Measurements from ENCODE around the gene RNF182.

Gene RNF182

DNA sequence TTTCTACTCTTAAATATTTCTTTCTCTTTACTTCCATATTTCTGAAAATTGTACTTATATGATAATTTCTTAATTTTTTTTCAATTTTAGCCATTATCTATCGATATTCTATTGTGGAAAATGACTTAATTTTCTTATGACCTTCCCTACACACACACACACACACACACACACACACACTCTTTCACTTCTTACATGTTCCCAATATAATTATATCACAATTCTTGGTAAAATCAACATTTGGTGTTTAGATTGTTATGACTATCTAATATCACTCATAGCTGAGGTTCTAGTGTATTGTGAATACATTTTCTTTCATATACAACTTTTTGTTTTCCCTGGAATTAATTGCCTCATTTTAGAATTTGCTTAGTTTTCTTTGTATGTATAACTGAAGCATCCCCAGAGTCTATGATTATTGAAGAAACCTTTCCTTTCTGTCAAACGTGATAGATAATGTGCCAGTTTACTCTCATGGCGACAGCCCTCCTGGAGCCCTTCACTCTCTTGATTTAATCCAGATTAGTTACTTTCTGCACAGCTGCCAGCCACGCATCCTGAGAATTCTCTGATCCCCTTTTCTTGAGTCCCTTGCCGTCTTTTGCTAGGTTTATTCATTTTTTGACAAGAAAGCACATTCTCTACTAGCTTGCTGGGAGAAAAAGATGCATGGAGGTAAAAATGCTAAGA is 63.4 kb downstream of the RNF182 start:
- TF ChIP-seq, protein P1, sequence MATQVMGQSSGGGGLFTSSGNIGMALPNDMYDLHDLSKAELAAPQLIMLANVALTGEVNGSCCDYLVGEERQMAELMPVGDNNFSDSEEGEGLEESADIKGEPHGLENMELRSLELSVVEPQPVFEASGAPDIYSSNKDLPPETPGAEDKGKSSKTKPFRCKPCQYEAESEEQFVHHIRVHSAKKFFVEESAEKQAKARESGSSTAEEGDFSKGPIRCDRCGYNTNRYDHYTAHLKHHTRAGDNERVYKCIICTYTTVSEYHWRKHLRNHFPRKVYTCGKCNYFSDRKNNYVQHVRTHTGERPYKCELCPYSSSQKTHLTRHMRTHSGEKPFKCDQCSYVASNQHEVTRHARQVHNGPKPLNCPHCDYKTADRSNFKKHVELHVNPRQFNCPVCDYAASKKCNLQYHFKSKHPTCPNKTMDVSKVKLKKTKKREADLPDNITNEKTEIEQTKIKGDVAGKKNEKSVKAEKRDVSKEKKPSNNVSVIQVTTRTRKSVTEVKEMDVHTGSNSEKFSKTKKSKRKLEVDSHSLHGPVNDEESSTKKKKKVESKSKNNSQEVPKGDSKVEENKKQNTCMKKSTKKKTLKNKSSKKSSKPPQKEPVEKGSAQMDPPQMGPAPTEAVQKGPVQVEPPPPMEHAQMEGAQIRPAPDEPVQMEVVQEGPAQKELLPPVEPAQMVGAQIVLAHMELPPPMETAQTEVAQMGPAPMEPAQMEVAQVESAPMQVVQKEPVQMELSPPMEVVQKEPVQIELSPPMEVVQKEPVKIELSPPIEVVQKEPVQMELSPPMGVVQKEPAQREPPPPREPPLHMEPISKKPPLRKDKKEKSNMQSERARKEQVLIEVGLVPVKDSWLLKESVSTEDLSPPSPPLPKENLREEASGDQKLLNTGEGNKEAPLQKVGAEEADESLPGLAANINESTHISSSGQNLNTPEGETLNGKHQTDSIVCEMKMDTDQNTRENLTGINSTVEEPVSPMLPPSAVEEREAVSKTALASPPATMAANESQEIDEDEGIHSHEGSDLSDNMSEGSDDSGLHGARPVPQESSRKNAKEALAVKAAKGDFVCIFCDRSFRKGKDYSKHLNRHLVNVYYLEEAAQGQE (IDR thresholded peaks at IDR 0.05; ENCODE audit: insufficient read depth in 1 of 2, low read depth in 2 of 2, low read length in 2 of 2): no peak
- TF ChIP-seq POLR2AphosphoS5 (IDR thresholded peaks at IDR 0.05; ENCODE audit: low read depth, low read length) (no peak), SIN3A (IDR thresholded peaks at IDR 0.05; ENCODE audit: borderline replicate concordance, insufficient read depth, low read length) (no peak), FOXP2 (optimal IDR thresholded peaks at IDR 0.05; ENCODE audit: borderline replicate concordance, extremely low read depth, extremely low read length, insufficient read depth) (no peak), TAF1 (IDR thresholded peaks at IDR 0.05; ENCODE audit: borderline replicate concordance, insufficient read depth, low read length) (no peak)

GRCh38 chr6:13988908-13989307 is 64.2 kb downstream of the RNF182 start:
- TF ChIP-seq SIN3A (IDR thresholded peaks at IDR 0.05; ENCODE audit: borderline replicate concordance, insufficient read depth, low read length): no peak
- no peak for TF ChIP-seq TAF1 (IDR thresholded peaks at IDR 0.05; ENCODE audit: borderline replicate concordance, insufficient read depth, low read length)
- no peak for TF ChIP-seq POLR2AphosphoS5 (IDR thresholded peaks at IDR 0.05; ENCODE audit: low read depth, low read length)
- TF ChIP-seq FOXP2 (optimal IDR thresholded peaks at IDR 0.05; ENCODE audit: borderline replicate concordance, extremely low read depth, extremely low read length, insufficient read depth): no peak
- TF ChIP-seq, protein P1 (IDR thresholded peaks at IDR 0.05; ENCODE audit: insufficient read depth in 1 of 2, low read depth in 2 of 2, low read length in 2 of 2): no peak

DNA sequence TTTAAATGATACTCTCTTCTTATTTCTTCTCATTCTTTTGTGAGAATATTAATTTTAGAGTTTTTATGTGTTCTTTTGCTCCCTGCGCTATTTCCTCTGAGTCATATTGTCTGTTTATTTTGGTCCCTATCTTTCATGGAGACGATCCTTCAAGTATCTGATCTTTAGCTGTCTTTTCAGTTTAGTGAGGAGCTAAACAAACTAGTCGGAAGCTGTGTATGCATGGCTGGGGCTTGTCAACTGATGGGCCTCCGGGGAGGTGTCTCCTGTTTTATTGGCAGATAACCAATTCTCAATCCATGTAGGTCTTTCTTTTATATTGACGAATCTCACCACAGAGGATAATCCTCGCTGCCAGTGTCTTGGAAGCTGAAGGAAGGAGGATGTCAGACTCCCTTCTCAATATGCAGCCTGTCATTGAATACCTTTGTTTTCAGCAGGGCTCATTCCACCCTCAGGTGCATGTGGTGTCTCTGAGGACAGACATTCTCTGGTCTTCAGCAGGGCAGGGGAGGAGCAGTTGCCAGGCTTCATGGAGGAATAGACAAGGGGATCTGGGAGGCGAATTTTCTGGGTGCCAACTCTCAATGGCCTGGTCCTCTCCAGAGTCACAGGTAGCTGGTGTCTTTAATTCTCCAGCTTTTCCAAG is 64.9 kb downstream of the RNF182 start:
- TF ChIP-seq SIN3A (IDR thresholded peaks at IDR 0.05; ENCODE audit: borderline replicate concordance, insufficient read depth, low read length) (no peak), TAF1 (IDR thresholded peaks at IDR 0.05; ENCODE audit: borderline replicate concordance, insufficient read depth, low read length) (no peak), FOXP2 (optimal IDR thresholded peaks at IDR 0.05; ENCODE audit: borderline replicate concordance, extremely low read depth, extremely low read length, insufficient read depth) (no peak), POLR2AphosphoS5 (IDR thresholded peaks at IDR 0.05; ENCODE audit: low read depth, low read length) (no peak)
- TF ChIP-seq, protein P1 (IDR thresholded peaks at IDR 0.05; ENCODE audit: insufficient read depth in 1 of 2, low read depth in 2 of 2, low read length in 2 of 2): no peak

DNA sequence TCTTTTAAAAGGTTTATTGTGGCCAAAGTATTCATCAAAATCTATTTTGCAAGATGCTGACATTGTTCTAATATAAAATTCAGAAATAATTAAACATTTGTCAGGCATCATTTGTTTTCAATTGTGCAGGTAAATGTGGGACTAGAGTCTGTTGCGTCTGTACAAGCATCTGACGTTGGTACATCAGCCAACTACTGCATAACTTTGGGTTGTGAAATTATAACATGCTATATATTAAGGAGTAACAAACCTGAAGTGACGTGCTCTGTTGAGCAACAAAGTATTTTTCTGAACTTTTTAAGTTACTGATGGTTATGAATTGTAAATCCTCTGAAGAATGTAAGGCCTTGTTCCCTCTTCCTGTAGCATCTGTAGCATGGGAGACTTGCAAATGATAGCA is 66.0 kb downstream of the RNF182 start:
- TF ChIP-seq, protein P1 (IDR thresholded peaks at IDR 0.05; ENCODE audit: insufficient read depth in 1 of 2, low read depth in 2 of 2, low read length in 2 of 2): no peak
- TF ChIP-seq SIN3A (IDR thresholded peaks at IDR 0.05; ENCODE audit: borderline replicate concordance, insufficient read depth, low read length) (no peak), POLR2AphosphoS5 (IDR thresholded peaks at IDR 0.05; ENCODE audit: low read depth, low read length) (no peak), TAF1 (IDR thresholded peaks at IDR 0.05; ENCODE audit: borderline replicate concordance, insufficient read depth, low read length) (no peak), FOXP2 (optimal IDR thresholded peaks at IDR 0.05; ENCODE audit: borderline replicate concordance, extremely low read depth, extremely low read length, insufficient read depth) (no peak)
